Progenitor cell of endocrine pancreas (in vitro differentiated cells): ENCODE data around the gene ANKMY1. TPM values are rescaled to one million over a fixed set of nuclear protein-coding genes. Genes with fewer than 3 reads are reported as not detected.

Experiments used
- DNase-seq: peaks from one replicate; pipeline ENCODE4 v3.0.0; 2021; ENCODE audit warnings: low spot score; ENCODE audit not compliant: unreplicated experiment
- H3K27ac Mint-ChIP-seq: 2 replicates; pipeline ENCODE4 v1.8.0; 2021; ENCODE audit warnings: mild to moderate bottlenecking, moderate library complexity, mixed read lengths
- H3K27me3 Mint-ChIP-seq: 2 replicates; pipeline ENCODE4 v1.8.0; 2021; ENCODE audit warnings: mixed read lengths
- H3K36me3 Mint-ChIP-seq: 2 replicates; pipeline ENCODE4 v1.8.0; 2022; ENCODE audit warnings: mixed read lengths; ENCODE audit not compliant: insufficient read depth
- H3K4me1 Mint-ChIP-seq: 2 replicates; pipeline ENCODE4 v1.8.0; 2021; ENCODE audit warnings: low read depth, mixed read lengths
- H3K4me3 Mint-ChIP-seq: 2 replicates; pipeline ENCODE4 v1.8.0; 2021; ENCODE audit warnings: low read depth, mild to moderate bottlenecking, moderate library complexity, mixed read lengths
- H3K9me3 Mint-ChIP-seq: 2 replicates; pipeline ENCODE4 v1.8.0; 2021; ENCODE audit warnings: low read depth, mixed read lengths
- CTCF ChIP-seq: fragments of 200-600 bp; sonication (generic); IDR thresholded peaks from one replicate; pipeline ENCODE4 v1.5.0; 2021; ENCODE audit warnings: antibody characterized with exemption, mild to moderate bottlenecking; ENCODE audit not compliant: unreplicated experiment
- total RNA-seq: library from RNA; stranded (reverse); gene quantifications from 2 replicates; pipeline ENCODE4 v1.2.1, GENCODE V29; 2021

The ANKMY1 gene
- total RNA-seq, 1 donor from 2014 or later = 29.2 TPM

- no peaks in the 10 kb centered on the region for H3K27me3 Mint-ChIP-seq
- DNase-seq = peak; percentile 49
- TF ChIP-seq CTCF = no peak
- H3K36me3 Mint-ChIP-seq = peaks cover 3% of the 10 kb centered on the region
- H3K27ac Mint-ChIP-seq = peak within 1 kb of the TSS; percentile 10
- peaks cover 22% of the 10 kb centered on the region for H3K4me1 Mint-ChIP-seq
- H3K4me3 Mint-ChIP-seq = peak within 1 kb of the TSS; percentile 78
- no peaks in the 10 kb centered on the region for H3K9me3 Mint-ChIP-seq
Measured at GRCh38 chr2:240567872-240568677, 10.3 kb upstream of the ANKMY1 start, which contains the start of gene RNPEPL1. TSS of gene RNPEPL1 (plus strand) at chr2:240568484. CDS start at chr2:240568587, 103 bp downstream.

GRCh38 chr2:240567137-240567871 lies 9.5 kb upstream of the ANKMY1 start:
- peak overlapping the region; percentile 59 for H3K27ac Mint-ChIP-seq
- H3K27me3 Mint-ChIP-seq = no peaks in the 10 kb centered on the region
- H3K36me3 Mint-ChIP-seq = peaks cover 3% of the 10 kb centered on the region
- peaks cover 22% of the 10 kb centered on the region for H3K4me1 Mint-ChIP-seq
- peak overlapping the region; percentile 76 for H3K4me3 Mint-ChIP-seq
- no peaks in the 10 kb centered on the region for H3K9me3 Mint-ChIP-seq
- TF ChIP-seq CTCF = no peak
- no peak for DNase-seq

- Mint-ChIP-seq H3K27me3 (no peaks in the 10 kb centered on the region), H3K27ac (peak overlapping the region; percentile 59), H3K4me3 (peak overlapping the region; percentile 76), H3K36me3 (peaks cover 3% of the 10 kb centered on the region), H3K9me3 (no peaks in the 10 kb centered on the region), H3K4me1 (peaks cover 25% of the 10 kb centered on the region)
- peak; percentile 94 for TF ChIP-seq CTCF
- DNase-seq = peak; percentile 73
Measured at GRCh38 chr2:240566203-240567136, 8.7 kb upstream of the ANKMY1 start.

- H3K36me3 Mint-ChIP-seq = peaks cover 2% of the 10 kb centered on the region
- H3K4me3 Mint-ChIP-seq = no peak overlapping the region
- H3K27me3 Mint-ChIP-seq = no peaks in the 10 kb centered on the region
- peak overlapping the region; percentile 71 for H3K27ac Mint-ChIP-seq
- no peak for TF ChIP-seq CTCF
- no peak for DNase-seq
- peaks cover 29% of the 10 kb centered on the region for H3K4me1 Mint-ChIP-seq
- no peaks in the 10 kb centered on the region for H3K9me3 Mint-ChIP-seq
Measured at GRCh38 chr2:240565333-240566202, 7.8 kb upstream of the ANKMY1 start.
